ENCODE results near the gene EDDM13.

GRCh38 chr19:56333506-56333905 lies 61.0 kb downstream of the EDDM13 start:
- TF ChIP-seq CTCF (IDR thresholded peaks at IDR 0.05; ENCODE audit: extremely low read depth in 1 of 2, insufficient read depth in 1 of 2, low read depth in 1 of 2, low read length in 2 of 2) (peak; percentile 48 to 66), MAX (IDR thresholded peaks at IDR 0.05; ENCODE audit: insufficient read depth, insufficient read length) (no peak), EZH2 (IDR thresholded peaks at IDR 0.05; ENCODE audit: borderline replicate concordance, low read depth, low read length, severe bottlenecking) (no peak), POLR2A (IDR thresholded peaks at IDR 0.05; ENCODE audit: low read depth, low read length) (no peak), JUN (IDR thresholded peaks at IDR 0.05; ENCODE audit: borderline replicate concordance, insufficient read depth, insufficient read length, low read depth) (no peak), POLR2AphosphoS5 (IDR thresholded peaks at IDR 0.05; ENCODE audit: insufficient read depth, low read depth, low read length) (no peak), MYC (IDR thresholded peaks at IDR 0.05; ENCODE audit: low read depth, low read length) (no peak)
